ENCODE results near the gene LRRFIP1.

LRRFIP1 gene

DNA sequence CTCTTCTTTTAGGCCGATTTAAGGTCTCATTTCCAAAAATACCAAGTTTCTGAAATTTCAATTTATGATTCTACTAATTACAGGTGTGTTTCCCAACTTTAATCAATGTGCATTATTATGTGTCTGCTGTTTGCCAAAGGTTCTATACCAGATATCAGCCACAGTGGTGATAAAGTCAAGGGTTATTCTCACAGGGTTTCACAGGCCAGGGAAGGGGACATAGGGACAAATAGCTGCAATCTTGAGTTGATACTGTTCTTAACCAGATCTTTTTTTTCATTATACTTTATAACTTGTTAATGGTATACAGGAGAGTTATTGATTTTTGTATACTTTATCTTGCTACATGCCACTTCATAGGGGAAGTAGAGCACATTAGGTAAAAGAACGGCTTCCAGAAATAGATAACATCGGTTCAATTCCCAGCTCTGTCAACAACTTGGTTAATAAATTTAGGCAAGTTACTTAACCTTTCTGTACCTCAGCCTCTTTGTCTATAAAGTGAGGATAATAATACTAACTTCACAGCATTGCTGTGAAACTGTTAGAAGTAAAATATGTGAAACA lies 200.1 kb downstream of the LRRFIP1 start:
- in situ Hi-C loops (cut with MboI; ENCODE audit: low pct_unique_long_range_greater_than_20kb, low sequenced_read_pairs), result no loop called here
- no peak for DNase-seq

Data from KBM-7 (cell line).